ENCODE data around the gene ZNF433. TPM values are rescaled to one million over a fixed set of nuclear protein-coding genes. Genes with fewer than 3 reads are reported as not detected.
A peak's percentile ranks its signal among the peaks of the same experiment; 100 is the strongest.
"Not testable (repeated sequence)": the region's sequence is repeated elsewhere in the genome, so short reads cannot be mapped to it uniquely, and the experiment has no call there.

ZNF433 gene
- total RNA-seq, result 1.3 and 1.4 TPM in 2 replicates

DNA sequence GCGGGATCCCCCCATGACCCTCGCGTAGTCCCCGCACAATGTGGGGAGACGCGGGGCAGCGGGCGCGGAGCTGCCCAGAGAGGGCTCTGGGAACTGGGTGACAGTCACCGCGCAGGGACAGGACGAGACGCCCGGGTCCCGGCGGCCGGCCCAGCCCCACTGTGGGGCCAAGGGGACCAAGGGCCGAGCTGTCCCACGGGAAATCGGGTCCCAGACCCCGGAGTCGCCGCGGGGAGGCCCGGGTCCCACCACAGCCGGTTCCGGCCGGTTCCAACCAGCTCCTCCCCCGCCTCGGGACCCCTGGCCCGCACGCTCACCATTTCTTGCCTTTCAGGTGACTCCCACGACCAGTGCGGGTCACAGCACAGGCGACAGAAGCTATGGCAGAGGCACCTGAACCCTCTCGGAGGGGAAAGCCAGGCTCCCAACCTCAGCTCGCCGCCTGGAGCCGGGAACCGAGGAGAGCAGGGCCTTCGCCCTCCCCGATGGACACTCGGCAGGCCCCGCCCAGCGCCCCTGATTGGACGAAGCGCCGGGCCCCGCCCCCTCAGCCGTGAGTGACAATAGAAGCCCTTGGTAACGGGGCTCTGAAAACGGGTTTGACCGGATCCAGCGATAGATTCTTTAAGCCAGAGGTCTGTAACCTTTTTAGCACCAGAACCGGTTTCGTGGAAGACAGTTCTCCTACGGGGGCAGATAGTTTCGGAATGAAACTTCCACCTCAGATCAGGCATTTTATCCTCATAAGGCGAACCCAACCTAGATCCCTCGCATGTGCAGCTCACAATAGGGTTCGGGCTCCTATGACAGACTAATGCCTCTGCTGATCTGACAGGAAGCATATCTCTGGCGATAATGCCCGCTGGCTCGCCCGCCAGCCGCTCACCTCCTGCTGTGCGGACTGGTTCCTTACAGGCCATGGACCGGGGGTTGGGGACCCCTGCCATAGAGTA is at the start of gene ZNF433:
Gene ZNF433 (minus strand): TSS at position 460 of the 953 bp plus-strand sequence. CDS start 140 bp downstream, at position 320.
- TF ChIP-seq, protein P1, sequence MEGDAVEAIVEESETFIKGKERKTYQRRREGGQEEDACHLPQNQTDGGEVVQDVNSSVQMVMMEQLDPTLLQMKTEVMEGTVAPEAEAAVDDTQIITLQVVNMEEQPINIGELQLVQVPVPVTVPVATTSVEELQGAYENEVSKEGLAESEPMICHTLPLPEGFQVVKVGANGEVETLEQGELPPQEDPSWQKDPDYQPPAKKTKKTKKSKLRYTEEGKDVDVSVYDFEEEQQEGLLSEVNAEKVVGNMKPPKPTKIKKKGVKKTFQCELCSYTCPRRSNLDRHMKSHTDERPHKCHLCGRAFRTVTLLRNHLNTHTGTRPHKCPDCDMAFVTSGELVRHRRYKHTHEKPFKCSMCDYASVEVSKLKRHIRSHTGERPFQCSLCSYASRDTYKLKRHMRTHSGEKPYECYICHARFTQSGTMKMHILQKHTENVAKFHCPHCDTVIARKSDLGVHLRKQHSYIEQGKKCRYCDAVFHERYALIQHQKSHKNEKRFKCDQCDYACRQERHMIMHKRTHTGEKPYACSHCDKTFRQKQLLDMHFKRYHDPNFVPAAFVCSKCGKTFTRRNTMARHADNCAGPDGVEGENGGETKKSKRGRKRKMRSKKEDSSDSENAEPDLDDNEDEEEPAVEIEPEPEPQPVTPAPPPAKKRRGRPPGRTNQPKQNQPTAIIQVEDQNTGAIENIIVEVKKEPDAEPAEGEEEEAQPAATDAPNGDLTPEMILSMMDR (conservative IDR thresholded peaks at IDR 0.05; ENCODE audit: low read depth, low read length), result no peak
- peak within 1 kb of the TSS; percentile 86 for H3K4me3 ChIP-seq (ENCODE audit: low read depth, low read length)
- DNase-seq (ENCODE audit: low read depth), result peak; percentile 22

DNA sequence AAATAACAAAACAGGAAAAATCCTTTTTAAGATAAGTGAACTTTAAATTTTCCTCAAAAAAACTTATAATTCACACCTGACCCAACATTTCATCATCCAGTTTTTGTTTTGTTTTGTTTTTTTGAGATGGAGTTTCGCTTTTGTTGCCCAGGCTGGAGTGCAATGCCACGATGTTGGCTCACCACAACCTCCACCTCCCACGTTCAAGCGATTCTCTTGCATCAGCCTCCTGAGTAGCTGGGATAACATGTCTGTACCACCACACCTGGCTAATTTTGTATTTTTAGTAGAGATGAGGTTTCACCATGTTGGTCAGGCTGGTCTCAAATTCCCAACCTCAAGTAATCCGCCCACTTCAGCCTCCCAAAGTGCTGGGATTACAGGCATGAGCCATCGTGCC is 47.9 kb upstream of the ZNF433 start:
- H3K4me3 ChIP-seq (ENCODE audit: low read depth, low read length); DNase-seq (ENCODE audit: low read depth): not testable (repeated sequence)

DNA sequence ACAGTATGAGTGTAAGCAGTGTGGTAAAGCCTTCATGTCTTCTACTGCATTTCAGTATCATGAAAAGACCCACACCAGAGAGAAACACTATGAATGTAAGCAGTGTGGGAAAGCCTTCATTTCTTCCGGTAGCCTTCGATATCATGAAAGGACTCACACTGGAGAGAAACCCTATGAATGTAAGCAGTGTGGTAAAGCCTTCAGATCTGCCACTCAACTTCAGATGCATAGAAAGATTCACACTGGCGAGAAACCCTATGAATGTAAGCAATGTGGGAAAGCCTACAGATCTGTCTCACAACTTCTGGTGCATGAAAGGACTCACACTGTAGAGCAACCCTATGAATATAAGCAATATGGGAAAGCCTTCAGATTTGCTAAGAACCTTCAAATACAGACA is 41.9 kb upstream of the ZNF433 start:
- H3K4me3 ChIP-seq (ENCODE audit: low read depth, low read length), result no peak overlapping the region
- TF ChIP-seq, protein P1 (conservative IDR thresholded peaks at IDR 0.05; ENCODE audit: low read depth, low read length), result no peak
- DNase-seq (ENCODE audit: low read depth), result no peak

DNA sequence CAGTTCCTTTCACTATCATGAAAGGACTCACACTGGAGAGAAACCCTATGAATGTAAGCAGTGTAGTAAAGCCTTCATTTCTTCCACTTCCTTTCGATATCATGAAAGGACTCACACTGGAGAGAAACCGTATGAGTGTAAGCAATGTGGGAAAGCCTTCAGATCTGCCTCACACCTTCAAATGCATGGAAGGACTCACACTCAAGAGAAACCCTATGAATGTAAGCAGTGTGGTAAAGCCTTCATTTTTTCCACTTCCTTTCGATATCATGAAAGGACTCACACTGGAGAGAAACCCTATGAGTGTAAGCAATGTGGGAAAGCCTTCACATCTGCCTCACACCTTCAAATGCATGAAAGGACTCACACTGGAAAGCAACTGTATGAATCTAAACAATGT is 40.9 kb upstream of the ZNF433 start:
- DNase-seq (ENCODE audit: low read depth); H3K4me3 ChIP-seq (ENCODE audit: low read depth, low read length): not testable (repeated sequence)

DNA sequence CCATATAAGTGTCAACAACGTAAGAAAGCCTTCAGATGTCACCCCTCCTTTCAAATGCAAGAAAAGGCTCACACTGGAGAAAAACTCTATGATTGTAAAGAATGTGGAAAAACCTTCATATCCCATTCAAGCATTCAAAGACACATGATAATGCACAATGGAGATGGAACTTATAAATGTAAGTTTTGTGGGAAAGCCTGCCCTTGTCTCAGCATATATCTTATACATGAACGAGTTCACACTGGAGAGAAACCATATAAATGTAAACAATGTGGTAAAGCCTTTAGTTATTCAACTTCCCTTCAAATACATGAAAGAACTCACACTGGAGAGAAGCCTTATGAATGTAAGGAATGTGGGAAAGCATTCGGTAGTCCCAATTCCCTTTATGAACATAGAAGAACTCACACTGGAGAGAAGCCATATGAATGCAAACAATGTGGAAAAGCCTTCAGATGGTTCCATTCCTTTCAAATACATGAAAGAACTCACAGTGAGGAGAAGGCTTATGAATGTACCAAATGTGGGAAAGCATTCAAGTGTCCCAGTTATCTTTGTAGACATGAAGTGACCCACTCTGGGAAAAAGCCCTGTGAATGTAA is 40.2 kb upstream of the ZNF433 start:
- H3K4me3 ChIP-seq (ENCODE audit: low read depth, low read length), result no peak overlapping the region
- TF ChIP-seq, protein P1 (conservative IDR thresholded peaks at IDR 0.05; ENCODE audit: low read depth, low read length), result no peak
- DNase-seq (ENCODE audit: low read depth), result no peak

DNA sequence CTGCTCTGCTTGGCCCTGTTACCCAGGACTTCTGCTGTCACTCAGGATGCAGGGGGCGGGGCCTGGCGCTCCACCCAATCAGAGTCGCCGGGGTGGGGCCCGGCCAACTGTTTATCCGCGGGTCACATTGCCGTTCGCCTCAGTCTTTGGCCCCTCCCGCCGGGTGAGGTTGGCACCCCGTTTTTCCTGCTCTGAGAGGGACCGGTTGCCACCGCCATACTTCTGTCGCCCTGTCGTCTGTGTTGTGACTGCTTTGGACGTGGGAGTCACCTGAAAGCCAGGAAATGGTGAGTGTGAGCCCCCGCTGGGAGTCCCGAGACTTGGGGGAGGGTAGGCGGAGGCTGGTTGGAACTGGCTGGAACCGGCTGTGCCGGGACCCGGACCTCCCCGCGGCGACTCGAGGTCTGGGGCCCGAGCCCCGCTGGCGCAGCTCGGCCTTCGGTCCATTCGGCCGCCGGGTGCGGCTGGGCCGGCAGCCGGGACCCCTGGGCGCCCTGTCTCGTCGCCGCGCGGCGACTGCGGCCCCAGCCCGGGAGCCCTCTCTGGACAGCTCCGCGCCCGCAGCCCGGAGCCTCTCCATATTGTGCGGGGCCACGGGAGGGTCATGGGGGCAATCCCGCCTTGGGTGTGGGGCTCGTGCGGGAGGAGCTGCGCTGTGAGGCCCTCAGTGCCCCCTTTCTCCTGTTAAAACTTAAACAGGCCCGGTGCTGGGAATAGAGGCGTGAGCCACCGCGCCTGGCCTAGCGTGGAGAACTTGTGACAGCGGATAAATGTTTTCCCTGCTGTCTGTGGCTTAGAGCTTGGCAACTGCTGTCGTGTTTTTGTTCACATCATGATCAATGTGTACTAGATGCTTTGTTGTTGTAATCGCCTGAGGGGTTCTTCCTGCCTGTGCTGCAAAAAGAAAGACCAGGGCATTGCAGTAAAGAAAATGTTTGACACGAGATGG is 29.4 kb upstream of the ZNF433 start, which contains the start of gene ZNF844:
Gene ZNF844 (plus strand): TSS at position 142 of the 949 bp plus-strand sequence. CDS start 143 bp downstream, at position 285.
- TF ChIP-seq, protein P1 (conservative IDR thresholded peaks at IDR 0.05; ENCODE audit: low read depth, low read length), result no peak
- H3K4me3 ChIP-seq (ENCODE audit: low read depth, low read length), result peak within 1 kb of the TSS; percentile 66
- no peak for DNase-seq (ENCODE audit: low read depth)

DNA sequence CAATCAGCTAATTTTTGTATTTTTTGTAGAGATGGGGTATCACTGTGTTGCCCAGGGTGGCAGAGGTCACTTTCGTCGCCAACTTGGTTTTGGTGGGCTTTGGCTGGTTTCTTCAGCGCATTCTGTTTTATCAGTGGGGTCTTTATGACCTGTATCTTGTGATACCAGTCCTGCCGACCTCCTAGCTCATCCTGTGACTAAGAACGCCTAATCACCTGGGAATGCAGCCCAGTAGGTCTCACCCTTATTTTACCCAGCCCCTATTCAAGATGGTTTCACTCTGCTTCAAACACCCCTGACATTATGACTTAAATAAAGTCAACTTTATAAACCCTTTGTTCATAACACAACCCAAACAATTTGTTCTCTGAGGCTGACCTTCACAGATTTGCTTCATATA is 20.3 kb upstream of the ZNF433 start:
- DNase-seq (ENCODE audit: low read depth), result no peak

More for the DNA sequence above, 20.3 kb upstream of the ZNF433 start:
- TF ChIP-seq, protein P1 (conservative IDR thresholded peaks at IDR 0.05; ENCODE audit: low read depth, low read length), result no peak
- H3K4me3 ChIP-seq (ENCODE audit: low read depth, low read length), result no peak overlapping the region
